SIG-M5 (cell line): Measurements from ENCODE around the gene PRELID3B.
A peak's percentile ranks its signal among the peaks of the same experiment; 100 is the strongest.

Experiments used
- DNase-seq: peaks from one replicate; lab custom pipeline; 2025; lab: John Stamatoyannopoulos, UW

PRELID3B gene

DNA sequence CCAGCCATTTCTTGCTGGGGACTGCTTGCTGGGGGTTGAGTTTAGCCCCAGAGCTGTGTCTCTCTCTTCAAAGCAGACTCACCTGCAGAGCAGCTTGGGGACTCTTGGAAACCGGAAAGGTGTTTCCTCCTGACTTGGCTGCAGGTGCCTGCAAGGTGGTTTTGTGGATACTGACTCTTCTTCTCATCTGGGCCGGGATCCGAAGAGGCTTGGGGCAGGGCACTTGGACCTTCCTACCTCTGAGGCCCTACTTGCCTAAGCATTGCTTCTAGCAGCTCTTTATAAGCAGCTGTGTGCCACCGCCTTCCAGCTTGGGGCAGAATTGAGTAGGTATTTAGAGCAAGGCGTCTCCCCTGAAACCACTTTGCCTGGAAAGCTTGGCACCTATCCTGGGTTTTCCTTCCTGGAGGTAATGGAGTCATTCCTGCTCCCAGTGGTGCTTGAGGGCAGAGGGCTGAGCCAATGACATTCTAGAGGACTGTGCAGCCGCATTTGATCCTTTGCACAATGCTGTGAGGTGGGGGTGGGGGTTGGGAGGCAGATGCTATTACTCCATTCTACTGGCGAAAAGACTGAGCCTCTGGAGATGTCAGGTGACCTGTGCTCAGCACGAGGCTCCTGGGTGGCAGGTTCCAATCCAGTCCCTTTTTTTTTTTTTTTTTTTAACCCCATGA is 32.1 kb downstream of the PRELID3B start:
- no peak for DNase-seq

DNA sequence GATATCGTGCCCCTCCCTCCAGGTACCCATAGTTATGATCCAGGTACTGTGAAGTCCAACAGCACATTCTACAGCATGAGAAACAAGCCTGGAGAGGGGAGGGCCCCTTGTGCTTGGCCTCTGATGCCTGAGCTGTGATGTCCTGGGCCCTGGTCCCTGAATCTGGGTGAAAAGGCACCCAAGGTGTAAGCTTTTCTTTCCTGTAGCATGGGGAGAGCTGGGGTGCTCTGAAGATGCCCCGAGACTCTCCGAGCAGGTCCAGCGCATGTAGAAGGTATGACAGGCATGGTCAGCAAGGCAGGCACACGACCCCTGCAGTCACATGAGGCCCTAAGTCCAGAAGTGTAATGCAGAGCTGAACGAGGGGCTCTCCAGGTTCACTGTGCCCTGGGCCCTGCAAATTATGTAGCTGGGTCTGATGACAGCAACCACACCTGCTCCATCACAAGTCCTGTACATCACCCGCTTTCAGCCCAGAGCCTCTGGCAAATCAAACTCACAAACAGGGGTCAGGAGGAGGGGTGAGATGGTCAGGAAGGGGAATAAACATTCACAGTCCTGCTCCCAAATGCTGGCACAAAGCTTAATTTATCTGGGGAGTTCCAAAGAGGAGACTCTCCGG is 33.8 kb downstream of the PRELID3B start:
- no peak for DNase-seq

DNA sequence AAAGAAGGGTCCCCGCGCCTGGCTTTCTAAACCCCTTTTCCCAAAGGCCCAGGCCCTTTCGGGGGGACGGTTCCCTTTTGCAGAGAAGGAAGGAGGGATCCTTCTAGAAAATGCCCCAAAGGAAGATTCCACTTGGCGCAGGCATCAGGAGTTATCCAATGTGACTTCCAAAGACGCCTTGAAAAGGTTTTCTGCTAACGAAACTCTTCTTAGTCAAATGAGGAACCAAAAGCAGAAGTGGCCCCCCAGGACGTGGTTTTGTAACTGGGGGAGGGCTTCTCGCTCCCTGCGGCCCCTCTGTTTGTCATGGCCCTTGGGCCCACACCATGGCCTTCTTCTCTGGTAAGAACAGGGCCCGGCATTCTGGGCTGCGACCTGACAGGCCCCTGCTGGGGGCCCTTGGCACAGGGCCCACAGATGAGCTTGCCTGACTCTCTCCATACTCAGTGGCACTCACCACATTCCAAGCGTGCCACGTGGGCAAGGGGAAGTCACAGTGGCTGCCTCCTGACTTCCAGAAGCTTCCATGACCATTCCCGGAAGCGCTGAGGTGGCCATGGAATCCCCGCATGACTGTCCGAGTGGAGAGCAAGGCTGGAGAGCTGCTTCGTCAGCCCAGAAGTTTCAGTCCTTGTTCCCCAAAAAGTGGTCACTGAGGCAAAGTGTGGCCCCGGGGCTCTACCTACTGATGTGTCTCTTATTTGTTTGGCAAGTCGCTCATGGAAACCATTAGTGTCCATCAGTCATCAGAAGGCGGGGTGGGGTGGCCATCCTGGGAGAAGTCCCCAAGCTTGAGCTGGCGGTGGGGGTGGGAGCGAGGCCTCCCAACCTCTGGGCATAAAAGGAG is 34.7 kb downstream of the PRELID3B start:
- peak; percentile 71 for DNase-seq

DNA sequence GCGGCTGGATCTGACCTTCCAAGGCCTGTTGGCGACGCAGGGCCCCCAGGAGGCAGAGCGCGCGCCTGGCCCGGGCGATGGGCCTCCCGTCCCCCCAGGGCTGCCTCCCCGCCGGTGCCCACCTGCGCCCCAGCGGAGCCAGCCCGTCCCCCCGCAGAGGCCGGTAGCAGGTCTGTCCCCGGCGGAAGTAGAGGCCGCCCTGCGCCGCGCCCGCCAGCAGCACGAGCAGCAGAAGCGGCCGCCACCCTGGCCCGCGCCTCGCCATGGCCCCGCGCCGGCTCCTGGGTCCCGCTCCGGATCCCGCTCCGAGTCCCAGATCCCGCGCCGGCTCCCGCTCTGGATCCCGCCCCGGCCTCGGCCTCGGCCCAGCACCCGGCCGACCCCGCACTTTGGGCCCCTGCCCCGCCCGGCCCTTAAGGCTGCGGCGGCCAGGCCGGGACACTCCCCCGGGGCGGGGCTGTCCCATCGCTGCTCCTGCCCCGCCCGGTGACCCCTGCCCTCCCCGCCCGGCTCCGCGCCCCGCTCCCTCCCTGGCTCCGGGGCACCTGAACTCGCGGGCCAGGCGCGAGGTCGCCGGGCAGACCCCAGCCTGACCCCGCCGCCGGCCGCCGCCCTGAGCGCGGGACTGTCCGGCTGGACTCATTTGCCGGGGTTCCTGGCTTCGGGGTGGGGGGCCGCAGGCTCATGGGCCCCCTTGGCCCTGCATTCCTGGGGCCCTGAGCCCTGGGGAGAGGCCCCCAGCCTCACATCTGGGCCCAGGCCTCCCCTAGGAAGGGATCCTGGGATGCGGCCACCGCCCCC is 35.5 kb downstream of the PRELID3B start, which contains the start of gene CTSZ:
TSS of gene CTSZ (minus strand) at position 391 of the 801 bp plus-strand sequence. CDS start at position 265, 126 bp downstream.
- no peak for DNase-seq

DNA sequence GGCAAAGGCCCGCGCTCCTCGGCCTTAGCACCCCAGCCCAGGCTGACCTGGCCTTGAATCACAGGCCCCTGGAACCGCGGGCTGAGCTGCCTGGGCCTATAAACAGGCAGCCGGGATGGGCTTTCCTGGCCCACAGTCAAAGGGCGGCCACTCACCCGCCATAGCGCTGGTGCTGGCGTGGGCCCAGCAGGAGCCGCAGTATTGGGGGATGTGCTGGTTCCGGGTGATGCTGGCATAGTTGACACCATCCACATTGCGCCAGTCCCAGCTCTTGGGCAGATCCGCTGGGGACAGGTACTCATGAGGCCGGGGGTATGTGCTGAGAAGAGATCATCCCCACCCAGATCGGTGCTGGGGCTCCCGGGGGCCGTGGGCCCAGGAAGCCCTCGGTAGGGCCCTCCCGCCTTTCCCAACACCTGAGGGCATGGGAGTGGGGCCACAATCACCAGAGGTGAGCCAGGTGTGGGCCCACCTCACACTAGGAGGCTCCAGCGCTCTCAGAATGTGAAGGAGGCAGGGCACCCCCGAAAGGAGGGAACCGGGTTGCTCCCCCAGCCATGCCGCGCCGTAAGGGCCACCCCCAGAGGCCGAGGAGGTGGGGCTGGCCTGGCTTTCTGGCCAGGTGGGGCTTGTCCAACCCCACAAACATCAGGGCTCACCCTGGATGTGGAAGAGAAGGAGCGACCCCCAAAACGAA is 36.3 kb downstream of the PRELID3B start:
- no peak for DNase-seq

DNA sequence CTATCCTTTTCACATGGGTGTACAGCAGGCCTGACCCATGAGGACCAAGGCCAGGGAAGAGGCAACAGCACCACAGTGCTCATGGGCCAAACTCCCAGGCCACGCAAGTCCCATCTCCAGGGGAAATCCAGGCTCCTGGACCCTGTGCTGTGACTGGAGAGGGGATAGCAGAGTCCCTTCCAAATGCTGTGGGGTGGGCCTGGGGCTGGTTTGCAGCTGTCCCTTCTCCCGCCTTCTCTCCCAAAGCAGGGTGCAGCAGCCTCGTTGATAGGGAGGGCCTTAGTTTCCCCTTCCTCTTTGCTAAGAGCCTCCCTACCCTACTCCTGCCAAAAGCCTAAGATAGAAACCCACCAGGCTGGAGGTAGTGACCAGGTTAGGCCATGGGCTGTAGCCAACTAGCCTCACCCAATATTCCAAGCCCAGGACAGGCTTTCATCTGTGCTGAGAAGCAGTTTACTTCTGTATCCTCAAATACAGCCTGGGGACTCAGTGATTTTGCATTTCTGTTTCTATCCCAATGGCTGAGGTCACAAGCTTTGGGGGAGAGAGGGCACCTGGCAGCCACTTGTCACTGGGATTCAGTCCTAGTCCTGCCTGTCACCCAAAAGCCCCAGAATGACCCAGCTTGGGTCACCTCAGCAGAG is 36.9 kb downstream of the PRELID3B start:
- no peak for DNase-seq

DNA sequence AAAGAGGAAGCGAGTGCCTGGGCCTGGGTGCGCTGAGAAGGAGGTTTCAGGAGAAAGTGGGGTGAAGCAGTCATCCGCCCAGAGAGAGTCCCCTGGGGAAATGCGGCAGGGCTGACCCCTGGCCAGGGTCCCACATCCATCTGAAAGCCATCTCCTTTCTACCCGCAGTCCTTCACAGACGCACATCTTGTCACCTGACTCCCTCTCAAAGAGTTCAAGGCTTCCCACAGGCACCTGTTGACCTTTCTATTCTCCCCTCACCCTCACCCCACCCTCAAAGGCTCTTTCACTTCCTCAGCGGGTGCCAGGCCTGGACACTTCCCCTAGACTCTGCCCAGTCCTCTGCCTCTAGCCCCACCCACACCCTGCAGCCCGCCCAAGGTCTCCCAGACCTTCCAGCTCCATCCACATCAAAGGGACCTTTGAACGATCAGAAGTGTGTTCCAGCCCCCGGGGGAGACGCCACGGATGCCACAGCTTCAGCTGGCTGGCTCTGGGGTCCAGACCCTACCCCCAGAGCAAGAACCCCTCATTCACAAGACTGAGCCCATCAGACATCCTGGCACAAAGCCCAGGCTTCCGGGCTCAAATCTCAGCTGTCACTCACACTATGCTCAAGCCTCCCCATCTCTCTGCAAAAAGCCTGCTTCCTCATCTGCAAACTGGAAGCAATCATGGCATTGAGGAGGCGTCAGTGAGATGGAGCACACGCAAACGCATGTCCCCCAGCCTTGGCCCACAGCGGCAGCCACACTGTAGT is 37.6 kb downstream of the PRELID3B start:
- DNase-seq, result no peak

DNA sequence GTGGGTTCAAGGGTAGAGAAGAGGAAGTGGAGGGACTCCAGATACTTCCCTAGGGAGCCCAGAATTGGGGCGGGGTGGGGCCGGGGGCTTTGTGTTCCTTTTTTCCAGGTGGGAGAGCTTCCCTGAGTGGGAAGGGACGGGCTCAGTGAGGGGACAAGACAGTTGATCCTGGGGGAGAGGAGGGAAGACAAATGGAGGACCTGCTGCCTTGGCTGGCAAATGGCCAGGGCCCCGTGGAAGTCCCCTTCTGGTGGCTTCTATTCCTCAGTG is 38.2 kb downstream of the PRELID3B start:
- no peak for DNase-seq

DNA sequence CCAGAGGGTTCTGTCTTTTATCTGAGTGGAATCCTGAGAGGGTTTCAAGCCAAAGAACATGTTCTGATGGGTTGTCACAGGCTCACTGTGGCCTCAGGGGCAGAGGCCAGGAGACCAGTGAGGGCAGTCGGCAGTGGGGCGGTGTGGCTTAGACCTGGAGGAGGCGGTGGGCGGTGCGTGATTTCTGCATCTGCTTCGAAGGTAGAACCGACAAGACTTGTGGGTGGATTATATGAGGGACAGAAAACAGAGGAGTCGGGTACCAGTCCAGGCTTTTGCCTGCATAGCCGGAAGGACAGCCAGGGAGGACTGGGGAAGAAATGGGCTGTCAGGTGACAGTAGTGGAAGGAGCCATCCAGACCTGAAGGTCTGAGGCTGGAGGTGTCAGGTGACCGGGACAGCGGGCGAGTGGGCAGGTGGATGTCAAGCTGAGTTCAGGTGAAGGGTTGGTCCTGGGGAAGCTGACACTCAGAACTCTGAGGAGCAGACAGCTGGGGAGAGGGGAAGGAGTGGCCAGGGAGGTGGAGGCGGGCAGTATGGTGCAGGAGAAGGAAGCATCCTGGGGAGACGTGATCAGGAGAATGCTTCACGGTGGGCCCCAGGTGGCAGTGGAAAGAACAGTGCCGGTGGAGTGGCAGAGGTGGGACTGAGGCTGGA is 38.6 kb downstream of the PRELID3B start:
- no peak for DNase-seq

DNA sequence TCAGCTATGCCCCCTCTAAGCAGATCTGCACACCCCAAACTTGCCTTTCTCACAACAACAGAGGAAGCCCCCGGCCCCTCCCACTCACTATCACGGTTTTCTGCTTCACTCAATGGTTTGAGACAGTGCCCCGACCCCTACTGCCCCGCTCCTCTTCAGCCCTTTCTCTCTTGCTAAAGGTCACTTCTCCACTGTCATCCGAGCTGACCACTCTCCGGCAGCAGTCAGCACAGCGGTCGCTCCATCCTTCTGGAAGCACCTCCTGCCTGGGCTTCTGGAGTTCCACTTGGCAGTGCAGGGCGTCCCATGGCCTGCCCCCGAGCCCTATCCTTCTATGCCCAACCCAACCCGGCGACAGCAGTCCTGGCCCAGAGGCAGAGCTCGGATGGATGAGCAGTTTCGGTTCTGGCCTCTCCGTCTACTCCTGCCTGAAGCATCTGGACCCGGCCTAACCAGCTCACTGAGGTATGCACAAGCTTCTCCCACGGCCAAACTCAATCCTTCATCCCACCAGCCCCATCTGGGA is 39.6 kb downstream of the PRELID3B start:
- no peak for DNase-seq

DNA sequence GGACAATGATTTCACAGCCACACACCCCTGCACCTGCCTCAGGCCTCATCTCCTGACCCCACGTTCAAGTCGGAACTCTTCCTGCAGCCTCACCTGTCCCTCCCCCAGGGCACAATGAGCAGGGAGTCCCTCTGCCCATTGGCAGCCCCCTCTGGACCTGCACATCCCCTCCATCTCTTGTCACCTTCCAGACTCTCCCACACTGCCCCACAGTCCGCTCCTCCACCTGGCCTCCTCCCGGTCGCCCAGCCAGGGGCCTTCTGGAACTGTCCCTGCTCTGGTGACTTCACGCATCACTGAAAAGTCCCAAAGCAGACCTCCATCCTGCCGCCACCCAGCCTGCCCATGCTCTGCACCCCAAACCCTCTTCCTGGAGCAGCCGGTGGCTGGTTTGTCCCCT is 40.2 kb downstream of the PRELID3B start:
- DNase-seq, result no peak

DNA sequence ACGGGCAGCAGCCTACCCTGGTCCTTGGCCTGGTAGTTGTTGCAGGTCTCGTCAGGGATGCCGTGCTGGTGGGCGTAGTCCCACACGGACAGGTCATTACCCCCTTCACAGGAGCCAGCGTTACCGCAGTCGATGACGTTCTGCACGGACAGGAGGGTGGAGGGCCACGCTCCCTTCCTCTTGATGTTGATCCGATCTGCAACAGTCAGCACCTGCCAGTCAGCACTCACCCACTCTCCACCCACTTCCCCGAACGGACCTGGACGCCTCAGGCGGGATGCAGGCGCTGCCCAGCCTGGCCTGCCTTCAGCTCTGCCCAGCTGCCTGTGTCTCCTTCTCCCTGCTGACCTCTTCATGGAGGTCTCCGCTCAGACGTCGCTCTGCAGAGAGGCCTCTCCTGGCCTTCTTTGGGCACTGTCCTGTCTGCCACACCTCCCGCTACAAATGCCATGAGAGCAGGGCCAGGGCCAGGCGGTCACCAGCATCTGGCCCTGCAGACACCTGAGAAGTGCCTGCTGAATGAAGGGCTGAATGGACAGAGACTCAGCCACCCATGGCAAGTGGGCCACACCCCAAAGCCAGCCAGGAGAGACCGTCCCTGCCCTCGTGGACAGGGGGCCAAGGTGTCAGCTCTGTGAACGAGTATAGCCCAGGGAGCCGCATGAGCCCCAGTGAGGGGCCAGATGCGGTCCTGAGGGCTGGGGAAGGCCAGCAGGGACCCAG is 41.0 kb downstream of the PRELID3B start:
- no peak for DNase-seq

DNA sequence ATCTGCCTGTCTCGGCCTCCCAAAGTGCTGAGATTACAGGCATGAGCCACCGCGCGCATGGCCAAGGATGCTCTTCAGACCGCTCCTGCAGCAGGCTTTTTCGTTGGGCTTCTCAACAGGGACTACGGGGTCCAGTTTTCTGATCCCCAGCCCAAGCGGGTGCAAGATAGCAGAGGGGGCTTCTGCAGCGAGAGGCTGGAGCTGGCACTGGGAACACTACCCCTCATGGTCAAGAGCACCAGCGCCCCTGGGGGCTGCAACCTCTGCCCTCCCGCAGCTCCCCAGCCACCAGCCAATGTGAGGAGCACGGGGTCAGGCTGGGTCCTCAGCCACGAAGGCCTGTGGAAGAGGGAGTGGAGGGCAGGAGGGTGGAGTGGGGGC is 41.5 kb downstream of the PRELID3B start:
- no peak for DNase-seq

DNA sequence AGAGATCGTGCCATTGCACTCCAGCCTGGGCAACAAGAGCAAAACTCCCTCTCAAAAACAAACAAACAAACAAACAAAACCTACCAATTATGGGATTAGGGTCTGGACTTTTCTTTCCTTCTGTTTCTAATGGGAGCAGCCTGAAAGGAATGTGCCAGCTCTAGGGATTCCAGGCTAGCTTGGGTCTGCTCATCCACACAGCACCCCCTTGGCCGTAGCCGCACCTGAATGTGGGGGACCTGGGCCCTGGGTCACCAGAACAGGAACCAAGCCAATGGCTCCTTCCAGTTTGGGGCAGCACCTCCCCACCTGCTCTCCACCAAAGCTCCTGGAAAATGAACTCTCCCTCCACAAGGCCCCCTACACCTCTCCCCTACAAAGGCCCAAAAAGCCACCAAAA is 42.3 kb downstream of the PRELID3B start:
- DNase-seq, result no peak

DNA sequence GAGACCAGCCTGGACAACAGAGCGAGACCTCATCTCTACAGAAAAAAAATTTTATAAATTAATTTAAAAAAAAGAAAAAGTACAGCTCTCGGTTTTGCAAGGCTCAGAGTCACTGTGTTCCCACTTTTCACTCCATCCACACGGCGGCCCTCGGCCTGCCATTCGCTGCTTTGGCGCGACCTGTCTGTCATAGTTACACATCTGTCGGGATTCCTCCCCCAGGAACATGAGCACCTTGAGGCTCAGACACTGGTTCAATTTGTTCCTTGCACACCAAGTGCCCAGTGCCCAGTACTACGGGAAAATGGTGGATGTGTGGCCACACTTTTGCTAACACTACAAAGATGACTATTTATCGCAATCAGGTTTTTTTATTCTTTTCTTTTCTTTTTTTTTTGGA is 43.9 kb downstream of the PRELID3B start:
- no peak for DNase-seq

DNA sequence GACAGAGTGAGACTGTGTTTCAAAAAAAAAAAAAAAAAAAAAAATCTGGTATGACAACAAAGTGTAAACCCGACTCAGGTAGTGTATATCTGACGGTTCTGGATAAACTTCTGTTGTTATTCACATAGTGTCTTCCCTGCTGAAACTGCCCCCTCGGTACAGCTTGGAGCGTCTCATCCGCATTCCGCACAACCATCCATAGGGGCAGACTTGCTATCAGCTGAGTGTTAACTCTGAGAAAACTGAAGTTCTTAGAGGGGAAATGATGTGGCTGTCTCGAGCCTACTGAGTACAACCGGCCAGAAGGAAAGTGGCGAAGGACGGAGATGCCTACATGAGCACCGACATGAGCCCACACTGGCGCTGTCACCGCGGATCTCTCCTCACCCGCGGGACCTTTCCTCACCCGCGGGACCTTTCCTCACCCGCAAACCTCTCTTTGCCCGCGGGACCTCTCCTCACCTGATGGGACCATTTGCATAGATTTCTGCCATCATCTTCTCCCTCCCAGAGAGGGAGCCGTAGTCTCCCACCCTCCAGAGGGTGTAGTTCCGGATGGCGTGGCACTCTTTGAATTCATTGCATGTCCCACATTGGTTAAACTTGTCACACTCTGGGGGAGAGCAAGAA is 45.3 kb downstream of the PRELID3B start:
- no peak for DNase-seq

DNA sequence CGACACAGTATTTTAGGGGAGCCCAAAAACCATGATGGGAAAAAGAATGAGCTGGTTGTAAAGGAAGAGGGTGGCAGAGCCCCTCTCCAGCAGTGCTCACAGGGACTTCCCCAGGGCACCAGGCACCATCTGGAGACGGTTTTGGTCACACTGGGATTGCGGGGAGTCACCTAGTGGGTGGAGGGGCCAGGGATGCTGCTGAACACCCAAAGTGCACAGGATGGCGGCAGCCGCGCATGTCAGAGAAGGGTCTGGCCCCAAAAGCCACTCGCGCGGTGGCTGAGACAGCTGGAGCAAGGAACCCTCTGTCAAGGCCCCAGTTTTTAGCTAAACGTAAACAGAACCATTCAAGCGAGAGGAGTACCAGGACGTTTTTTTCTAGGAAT is 46.4 kb downstream of the PRELID3B start:
- no peak for DNase-seq

DNA sequence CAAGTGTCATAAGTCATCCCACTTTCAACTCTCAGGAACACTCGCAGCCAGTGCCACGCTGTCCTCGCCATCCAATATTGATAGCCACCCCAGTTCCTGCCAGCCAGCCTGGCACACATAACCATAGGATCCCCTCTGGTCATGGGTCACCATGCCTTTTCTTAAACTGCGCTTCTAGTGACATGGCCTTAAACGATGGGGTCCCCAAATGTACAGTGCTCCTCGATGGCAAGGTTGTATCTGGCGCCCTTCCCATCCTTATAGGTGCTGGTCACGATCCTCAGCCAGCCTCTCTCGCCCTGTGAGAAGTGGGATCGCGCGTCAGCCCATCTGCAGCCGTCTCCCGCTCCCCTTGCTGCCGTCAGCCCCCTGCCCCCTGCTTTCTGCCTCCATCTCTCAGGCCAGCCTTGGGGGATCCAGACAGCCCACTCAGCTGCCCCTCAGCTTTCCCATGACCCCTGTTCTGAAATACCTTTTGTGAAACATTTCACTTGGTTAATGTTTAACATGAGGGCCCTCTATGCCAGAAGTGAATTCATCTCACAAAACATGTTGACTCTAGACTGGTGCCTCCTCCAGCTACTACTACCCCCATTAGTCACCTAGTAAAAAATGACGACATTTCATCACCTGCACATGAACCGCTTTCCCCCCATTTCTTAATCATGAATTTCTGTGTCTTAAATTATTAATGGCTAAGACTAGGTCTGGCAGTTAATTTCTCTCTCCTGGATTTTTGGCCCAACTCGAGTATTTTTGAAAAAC is 46.9 kb downstream of the PRELID3B start:
- no peak for DNase-seq
